ENCODE data around the gene MGAT3. TPM values are rescaled to one million over a fixed set of nuclear protein-coding genes. Genes with fewer than 3 reads are reported as not detected.

The MGAT3 gene
- total and polyA plus RNA-seq, 2 of the 13 experiments (the other 11 are each of a cell fraction or from before 2014, with no cell fraction given): 0.11 to 0.15 TPM

GRCh38 chr22:39498368-39498767 lies 41.6 kb downstream of the MGAT3 start:
- CTCF ChIA-PET (ENCODE audit: low intra/inter-chr PET ratio, low total read pairs): no interaction called here
- DNase-seq (ENCODE audit: low spot score): no peak
- in situ Hi-C loops (cut with HindIII; ENCODE audit: extremely low pct_ligation_motif_present, low pct_unique_long_range_greater_than_20kb): no loop called here

More at GRCh38 chr22:39498368-39498767, 41.6 kb downstream of the MGAT3 start:
- Histone ChIP-seq H3K79me2 (ENCODE audit: insufficient read depth, low read length) (peaks cover 8% of the 10 kb centered on the region), H3K9ac (ENCODE audit: insufficient read depth, low read depth, low read length) (peak overlapping the region; percentile 27; the same call in 1 of the 2 replicates), H4K20me1 (ENCODE audit: insufficient read depth, low read length) (0 out of 2 replicates have a peak, but pooled peaks cover 3% of the 10 kb centered on the region), H3K27ac (ENCODE audit: extremely low read length, insufficient read depth, low read length) (no peak overlapping the region), H3K36me3 (replicated peaks in 1 of 2; ENCODE audit: control insufficient read depth in 1 of 2, insufficient read depth in 2 of 2, low read length in 2 of 2) (no peaks in the 10 kb centered on the region), H3K9me3 (ENCODE audit: low read length) (no peaks in the 10 kb centered on the region), H3K4me3 (replicated peaks in 1 of 3; ENCODE audit: insufficient read depth in 1 of 3, low read depth in 2 of 3, low read length in 3 of 3) (0 out of 6 replicates have a peak overlapping the region, but pooled peaks of 1 of the 3 experiments have one; percentile 1), H2AFZ (ENCODE audit: low read length) (no peak overlapping the region), H3K4me2 (ENCODE audit: low read depth, low read length) (peak overlapping the region; percentile 62), H3K27me3 (ENCODE audit: control insufficient read depth in 1 of 2, insufficient read depth in 2 of 2, low read length in 2 of 2) (no peaks in the 10 kb centered on the region; a peak in 1 of 5 replicates), H3K4me1 (ENCODE audit: insufficient read depth, low read length) (peaks cover 59% of the 10 kb centered on the region)
- no peak for FAIRE-seq
- no TSS peak for BruUV-seq (replicated peaks)
- no peak for TF ChIP-seq BRD4 (CRISPR knock-in tag; IDR thresholded peaks at IDR 0.05)
- TF ChIP-seq ZNF253 (CRISPR knock-in tag; IDR thresholded peaks at IDR 0.05; ENCODE audit: borderline replicate concordance): no peak
- TF ChIP-seq ETV6 (CRISPR knock-in tag; conservative IDR thresholded peaks at IDR 0.05): no peak
- no peak for TF ChIP-seq SMAD1 (CRISPR knock-in tag; IDR thresholded peaks at IDR 0.05; ENCODE audit: borderline replicate concordance, low read depth)
- no peak for TF ChIP-seq SCMH1 (CRISPR knock-in tag; IDR thresholded peaks at IDR 0.05; ENCODE audit: borderline replicate concordance)
- no peak for TF ChIP-seq MXD4 (CRISPR knock-in tag; IDR thresholded peaks at IDR 0.05)
- no peak for TF ChIP-seq SMARCC2 (IDR thresholded peaks at IDR 0.05)
- TF ChIP-seq ZNF543 (CRISPR knock-in tag; IDR thresholded peaks at IDR 0.05): no peak
- TF ChIP-seq TRAFD1 (CRISPR knock-in tag; IDR thresholded peaks at IDR 0.05; ENCODE audit: borderline replicate concordance): no peak
- intact Hi-C loops (cut with micrococcal nuclease; ENCODE audit: unreplicated experiment): no loop called here
- no peak for ATAC-seq
- 0% methylated on average over 1 of the region's 2 CpGs for WGBS (ENCODE audit: low lambda C conversion rate)
- POLR2A ChIA-PET: interaction anchor here (0.7 to 9.1 kb wide), 5 partner anchors 8 to 1395 kb away, joined by 3 to 167 read pairs (median 5); partner anchors contain the start of genes ATF4 and RPS19BP1
